Prostate gland (tissue), 2 donors: ENCODE data around the gene OSBPL8. TPM values are rescaled to one million over a fixed set of nuclear protein-coding genes. Genes with fewer than 3 reads are reported as not detected.
"Not testable (repeated sequence)": the region's sequence is repeated elsewhere in the genome, so short reads cannot be mapped to it uniquely, and the experiment has no call there.

Experiments used
- DNase-seq: peaks from one replicate; pipeline ENCODE4 v3.0.0-alpha.2; 2019; ENCODE audit warnings: low spot score
- H3K27ac ChIP-seq, 2 donors: fragments of 200-600 bp; sonication (generic); 2 replicates each; pipeline ENCODE4 v1.5.1; 2017 to 2019
- H3K27me3 ChIP-seq: fragments of 200-600 bp; sonication (generic); replicated peaks from 2 replicates; pipeline ENCODE4 v1.5.1; 2019; ENCODE audit not compliant: insufficient read depth
- H3K36me3 ChIP-seq, 2 donors: fragments of 200-600 bp; sonication (generic); 1 replicate in 1 of 2; 2 replicates in 1 of 2; pipeline versions ENCODE4 v1.5.1 to v1.8.1; 2017 to 2019
- H3K4me1 ChIP-seq: fragments of 200-600 bp; sonication (generic); replicated peaks from 2 replicates; pipeline ENCODE4 v1.5.1; 2019
- H3K4me3 ChIP-seq, 2 donors: fragments of 200-600 bp; sonication (generic); 2 replicates each; pipeline ENCODE4 v1.5.1; 2017 to 2019
- H3K9me3 ChIP-seq: fragments of 200-600 bp; sonication (generic); 2 replicates; pipeline ENCODE4 v1.5.1; 2017
- CTCF ChIP-seq, 4 experiments: fragments of 200-600 bp in 2 of 4; fragments of 450-650 bp in 2 of 4; sonication (generic) in 2 of 4; IDR thresholded peaks; 1 replicate in 3 of 4; 2 replicates in 1 of 4; pipeline ENCODE4 v1.5.1; 2016 to 2019; ENCODE audit warnings: antibody characterized with exemption in 4 of 4, mild to moderate bottlenecking in 2 of 4, moderate library complexity in 2 of 4
- POLR2A ChIP-seq: fragments of 450-650 bp; IDR thresholded peaks from one replicate; pipeline ENCODE4 v1.6.1; 2016; ENCODE audit warnings: antibody characterized with exemption, mild to moderate bottlenecking
- POLR2AphosphoS5 ChIP-seq: sonication (generic); formaldehyde crosslinking; IDR thresholded peaks from one replicate; pipeline ENCODE4 v1.6.1; 2017; ENCODE audit warnings: antibody characterized with exemption
- WGBS: methylation state at CpG from one replicate; pipeline ENCODE4 v1.1.5; 2018; 5-methylcytosine and 5-hydroxymethylcytosine counted together
- intact Hi-C: fragments of 100-400 bp; cut with DNase I; formaldehyde crosslinking; loops from one replicate; pipeline ENCODE4 v1.14.2; 2022
- total RNA-seq, 2 donors: library from RNA; depleted of rRNA; stranded (reverse); fragments of >200 nt; gene quantifications; one replicate each; pipeline ENCODE4 v1.1.0, GENCODE V29; 2016

The OSBPL8 gene
- total RNA-seq, 2 donors from 2014 or later, result 50.6 to 54.2 TPM

- no peak overlapping the region for H3K4me3 ChIP-seq
- no peaks in the 10 kb centered on the region for H3K9me3 ChIP-seq
- no peak for DNase-seq
- no peaks in the 10 kb centered on the region for H3K4me1 ChIP-seq
- no peak overlapping the region for H3K27ac ChIP-seq
- intact Hi-C loops, result no loop called here
- TF ChIP-seq CTCF (IDR thresholded peaks at IDR 0.05), result no peak
- no peak for TF ChIP-seq POLR2A
- TF ChIP-seq POLR2AphosphoS5, result no peak
- H3K36me3 ChIP-seq, result no peaks in the 10 kb centered on the region
- 32% methylated on average over 1 of the region's 1 CpG for WGBS
- no peaks in the 10 kb centered on the region for H3K27me3 ChIP-seq
These were observed 227.0 kb downstream of the OSBPL8 start for GRCh38 chr12:76332606-76333005.

- intact Hi-C loops, result no loop called here
- H3K36me3 ChIP-seq, result no peaks in the 10 kb centered on the region
These were observed 230.0 kb downstream of the OSBPL8 start for GRCh38 chr12:76329606-76330005.

GRCh38 chr12:76329159-76329558 lies 230.4 kb downstream of the OSBPL8 start:
- intact Hi-C loops, result no loop called here
- DNase-seq, result no peak
- H3K4me3 ChIP-seq, result no peak overlapping the region
- no peaks in the 10 kb centered on the region for H3K4me1 ChIP-seq
- WGBS, result 90% methylated on average over 2 of the region's 2 CpGs
- no peaks in the 10 kb centered on the region for H3K9me3 ChIP-seq
- no peaks in the 10 kb centered on the region for H3K27me3 ChIP-seq
- H3K27ac ChIP-seq, result no peak overlapping the region
- no peaks in the 10 kb centered on the region for H3K36me3 ChIP-seq
- TF ChIP-seq POLR2A (no peak), CTCF (IDR thresholded peaks at IDR 0.05) (no peak), POLR2AphosphoS5 (no peak)

More at GRCh38 chr12:76329606-76330005, 230.0 kb downstream of the OSBPL8 start:
- DNase-seq, result no peak
- no peaks in the 10 kb centered on the region for H3K9me3 ChIP-seq
- H3K27ac ChIP-seq, result no peak overlapping the region
- 94% methylated on average over 5 of the region's 5 CpGs for WGBS
- no peaks in the 10 kb centered on the region for H3K27me3 ChIP-seq
- TF ChIP-seq CTCF (IDR thresholded peaks at IDR 0.05) (no peak), POLR2A (no peak), POLR2AphosphoS5 (no peak)
- H3K4me1 ChIP-seq, result no peaks in the 10 kb centered on the region
- H3K4me3 ChIP-seq, result no peak overlapping the region

GRCh38 chr12:76319595-76320319 lies 239.8 kb downstream of the OSBPL8 start:
- H3K4me1 ChIP-seq, H3K36me3 ChIP-seq, intact Hi-C loops, H3K27ac ChIP-seq, H3K4me3 ChIP-seq, H3K27me3 ChIP-seq, H3K9me3 ChIP-seq, DNase-seq: not testable (repeated sequence)
- 68% methylated on average over 30 of the region's 32 CpGs for WGBS

- no peaks in the 10 kb centered on the region for H3K36me3 ChIP-seq
- intact Hi-C loops, result no loop called here
These were observed 240.6 kb downstream of the OSBPL8 start for GRCh38 chr12:76318773-76319594.

More at GRCh38 chr12:76318773-76319594, 240.6 kb downstream of the OSBPL8 start:
- Histone ChIP-seq H3K4me3 (no peak overlapping the region), H3K4me1 (no peaks in the 10 kb centered on the region), H3K27me3 (no peaks in the 10 kb centered on the region), H3K27ac (no peak overlapping the region), H3K9me3 (no peaks in the 10 kb centered on the region)
- no peak for TF ChIP-seq POLR2A
- no peak for TF ChIP-seq POLR2AphosphoS5
- TF ChIP-seq CTCF (IDR thresholded peaks at IDR 0.05), result no peak
- WGBS, result 89% methylated on average over 1 of the region's 1 CpG
- DNase-seq, result no peak
